DND-41 (cell line): ENCODE measurements around the gene UCKL1.

Experiments used
- ATAC-seq: fragments of 200-7000 bp; cut with Tn5 transposase; 3 replicates; pipeline ENCODE4 v1.9.1; 2021; ENCODE audit warnings: low read depth; ENCODE audit not compliant: insufficient read depth
- DNase-seq: peaks from one replicate; pipeline ENCODE4 v3.0.0-alpha.2; 2020
- H2AFZ ChIP-seq: 2 replicates; pipeline ENCODE4 v1.6.0; 2012; ENCODE audit warnings: low read depth, low read length
- H3K27ac ChIP-seq: 2 replicates; pipeline ENCODE4 v1.5.1; 2012; ENCODE audit warnings: low read length, inconsistent platforms
- H3K27me3 ChIP-seq: fragments of 200-600 bp; sonication (generic); 2 replicates; pipeline ENCODE4 v1.6.0; 2012; ENCODE audit warnings: low read length, mild to moderate bottlenecking, inconsistent platforms; ENCODE audit not compliant: insufficient read depth, poor library complexity
- H3K36me3 ChIP-seq: 2 replicates; pipeline ENCODE4 v1.5.1; 2012; ENCODE audit warnings: low read length, inconsistent platforms; ENCODE audit not compliant: insufficient read depth
- H3K4me1 ChIP-seq: 2 replicates; pipeline ENCODE4 v1.5.1; 2012; ENCODE audit warnings: mild to moderate bottlenecking, low read length; ENCODE audit not compliant: insufficient read depth
- H3K4me2 ChIP-seq: 2 replicates; pipeline ENCODE4 v1.6.0; 2012; ENCODE audit warnings: mild to moderate bottlenecking, moderate library complexity, low read length, inconsistent platforms; ENCODE audit not compliant: insufficient read depth
- H3K4me3 ChIP-seq, 2 experiments: fragments of 200-600 bp in 1 of 2; shearing (Covaris generic) in 1 of 2; 2 replicates each; pipeline ENCODE4 v1.5.1; 2012 to 2016; ENCODE audit warnings: inconsistent platforms in 2 of 2, low read length in 2 of 2, mild to moderate bottlenecking in 2 of 2, low read depth in 1 of 2, moderate library complexity in 1 of 2
- H3K79me2 ChIP-seq: 2 replicates; pipeline ENCODE4 v1.6.0; 2012; ENCODE audit warnings: low read length, inconsistent platforms; ENCODE audit not compliant: insufficient read depth
- H3K9ac ChIP-seq: 2 replicates; pipeline ENCODE4 v1.6.0; 2012; ENCODE audit warnings: low read depth, mild to moderate bottlenecking, inconsistent platforms, low read length, moderate library complexity
- H3K9me3 ChIP-seq: 2 replicates; pipeline ENCODE4 v1.5.1; 2012; ENCODE audit warnings: low read length, moderate library complexity, mild to moderate bottlenecking, inconsistent platforms; ENCODE audit not compliant: insufficient read depth, severe bottlenecking
- H4K20me1 ChIP-seq: 2 replicates; pipeline ENCODE4 v1.6.0; 2012; ENCODE audit warnings: low read length; ENCODE audit not compliant: insufficient read depth
- CTCF ChIP-seq: IDR thresholded peaks from 2 replicates; pipeline ENCODE4 v1.5.1; 2012; ENCODE audit warnings: borderline replicate concordance, low read length, moderate library complexity, mild to moderate bottlenecking; ENCODE audit not compliant: poor library complexity, severe bottlenecking; ENCODE audit errors: extremely low read depth
- EZH2 ChIP-seq: IDR thresholded peaks from 3 replicates; pipeline ENCODE4 v1.6.1; 2012; ENCODE audit warnings: borderline replicate concordance, low read depth, mild to moderate bottlenecking, moderate library complexity, low read length, inconsistent platforms; ENCODE audit not compliant: severe bottlenecking

The UCKL1 gene

GRCh38 chr20:63940472-63941266, 15.5 kb downstream of the UCKL1 start:
- peaks cover 76% of the 10 kb centered on the region for H4K20me1 ChIP-seq
- no peaks in the 10 kb centered on the region for H3K9me3 ChIP-seq
- H3K27ac ChIP-seq: no peak overlapping the region
- H3K36me3 ChIP-seq: peaks cover 80% of the 10 kb centered on the region
- H3K79me2 ChIP-seq: peaks cover 39% of the 10 kb centered on the region
- H3K4me2 ChIP-seq: no peak overlapping the region
- DNase-seq (no peak), ATAC-seq (no peak)
- H3K4me3 ChIP-seq: no peak overlapping the region
- no peak overlapping the region for H3K9ac ChIP-seq
- H2AFZ ChIP-seq: no peak overlapping the region
- H3K27me3 ChIP-seq: no peaks in the 10 kb centered on the region
- TF ChIP-seq EZH2 (no peak), CTCF (no peak)
- no peaks in the 10 kb centered on the region for H3K4me1 ChIP-seq

- TF ChIP-seq EZH2 (no peak), CTCF (no peak)
- Histone ChIP-seq H3K27me3 (no peaks in the 10 kb centered on the region), H3K36me3 (peaks cover 80% of the 10 kb centered on the region), H3K4me2 (no peak overlapping the region), H3K27ac (no peak overlapping the region), H3K4me1 (no peaks in the 10 kb centered on the region), H2AFZ (no peak overlapping the region), H3K79me2 (peaks cover 39% of the 10 kb centered on the region), H3K9ac (no peak overlapping the region), H3K4me3 (no peak overlapping the region), H3K9me3 (no peaks in the 10 kb centered on the region), H4K20me1 (peaks cover 76% of the 10 kb centered on the region)
- no peak for DNase-seq
- ATAC-seq: no peak
Measured at GRCh38 chr20:63940071-63940471, 16.1 kb downstream of the UCKL1 start.

- TF ChIP-seq CTCF: no peak
- no peak for TF ChIP-seq EZH2
- H3K4me3 ChIP-seq: no peak overlapping the region
- H3K4me2 ChIP-seq: no peak overlapping the region
- DNase-seq: no peak
- H3K36me3 ChIP-seq: peaks cover 80% of the 10 kb centered on the region
- no peaks in the 10 kb centered on the region for H3K27me3 ChIP-seq
- H3K79me2 ChIP-seq: peaks cover 38% of the 10 kb centered on the region
- H3K4me1 ChIP-seq: no peaks in the 10 kb centered on the region
- H3K9ac ChIP-seq: no peak overlapping the region
- H3K9me3 ChIP-seq: no peaks in the 10 kb centered on the region
- H2AFZ ChIP-seq: no peak overlapping the region
- H3K27ac ChIP-seq: no peak overlapping the region
- peak; percentile 13; the same call in 1 of the 3 replicates for ATAC-seq
- H4K20me1 ChIP-seq: peaks cover 76% of the 10 kb centered on the region
Measured at GRCh38 chr20:63939061-63939935, 16.9 kb downstream of the UCKL1 start.
